D341Med (cell line): ENCODE results near the gene PRAC2.
"Not testable (repeated sequence)": the region's sequence is repeated elsewhere in the genome, so short reads cannot be mapped to it uniquely, and the experiment has no call there.

Experiments used
- DNase-seq: peaks from one replicate; pipeline ENCODE4 v3.0.0; 2012; ENCODE audit warnings: low spot score

The PRAC2 gene

GRCh38 chr17:48722915-48723422, at the start of gene PRAC2:
Gene PRAC2 (plus strand): TSS chr17:48723185. CDS start chr17:48724411, 1,226 bp downstream.
- DNase-seq, result no peak

DNA sequence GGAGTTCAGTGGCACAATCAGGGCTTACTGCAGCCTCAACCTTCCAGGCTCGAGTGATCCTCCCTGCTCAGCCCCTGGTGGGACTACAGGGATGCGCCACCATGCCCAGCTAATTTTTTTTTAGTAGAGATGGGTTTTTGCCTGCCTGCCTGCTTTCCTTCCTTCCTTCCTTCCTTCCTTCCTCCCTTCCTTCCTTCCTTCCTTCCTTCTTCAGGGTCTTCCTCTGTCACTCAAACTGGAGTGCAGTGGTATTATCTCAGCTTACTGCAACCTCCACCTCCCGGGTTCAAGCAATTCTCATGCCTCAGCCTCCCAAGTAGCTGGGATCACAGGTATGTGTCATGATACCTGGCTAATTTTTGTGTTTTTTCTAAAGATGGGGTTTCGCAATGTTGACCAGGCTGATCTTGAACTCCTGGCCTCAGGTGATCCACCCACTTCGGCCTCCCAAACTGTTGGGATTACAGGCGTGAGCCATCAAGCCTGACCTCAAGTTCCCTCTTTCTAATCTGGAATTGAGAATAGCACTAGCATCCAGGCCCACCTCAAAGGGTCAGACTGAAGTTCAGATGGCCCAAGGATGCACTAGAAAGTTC, 45.9 kb upstream of the PRAC2 start:
- DNase-seq, result no peak

DNA sequence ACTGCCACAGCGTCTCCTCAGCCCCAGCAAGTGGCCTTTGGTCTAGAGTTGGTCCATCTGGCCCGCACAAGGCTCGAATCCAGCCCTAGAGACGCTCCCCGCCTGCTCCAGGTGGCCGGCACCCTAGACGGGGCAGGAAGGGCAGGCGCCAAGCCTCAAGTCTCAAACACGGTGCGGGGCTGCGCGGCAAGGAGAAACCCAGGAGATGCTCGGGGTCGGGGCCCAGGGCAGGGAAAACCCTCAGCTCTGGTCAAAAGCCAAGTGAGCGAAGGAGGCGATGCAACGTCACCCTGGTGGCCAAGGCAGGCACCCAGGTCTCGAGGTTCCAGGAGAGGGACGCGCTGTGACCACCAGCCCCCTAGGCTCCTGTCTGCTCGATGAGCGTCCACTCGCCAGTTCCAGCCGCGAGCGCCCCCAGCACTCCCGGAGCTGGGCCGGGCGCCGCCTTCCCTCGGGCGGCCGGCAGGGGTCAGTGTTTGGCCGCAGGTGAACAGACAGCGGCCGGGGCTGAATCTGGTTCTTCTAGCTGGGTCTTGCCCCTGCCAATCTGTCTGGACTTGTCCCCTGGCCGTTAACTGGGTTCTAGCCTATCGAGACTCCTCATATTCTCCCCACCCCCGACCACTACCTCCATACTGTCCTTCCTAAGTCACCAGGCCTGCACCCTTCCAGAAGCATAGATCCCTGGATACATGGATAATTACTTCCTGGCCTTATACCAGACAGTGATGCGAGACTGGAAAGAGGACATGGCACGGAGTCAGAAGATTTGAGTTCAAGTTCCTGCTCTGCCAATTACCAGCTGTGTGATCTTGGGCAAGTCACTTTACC, 44.6 kb upstream of the PRAC2 start:
- DNase-seq, result peak; percentile 95

DNA sequence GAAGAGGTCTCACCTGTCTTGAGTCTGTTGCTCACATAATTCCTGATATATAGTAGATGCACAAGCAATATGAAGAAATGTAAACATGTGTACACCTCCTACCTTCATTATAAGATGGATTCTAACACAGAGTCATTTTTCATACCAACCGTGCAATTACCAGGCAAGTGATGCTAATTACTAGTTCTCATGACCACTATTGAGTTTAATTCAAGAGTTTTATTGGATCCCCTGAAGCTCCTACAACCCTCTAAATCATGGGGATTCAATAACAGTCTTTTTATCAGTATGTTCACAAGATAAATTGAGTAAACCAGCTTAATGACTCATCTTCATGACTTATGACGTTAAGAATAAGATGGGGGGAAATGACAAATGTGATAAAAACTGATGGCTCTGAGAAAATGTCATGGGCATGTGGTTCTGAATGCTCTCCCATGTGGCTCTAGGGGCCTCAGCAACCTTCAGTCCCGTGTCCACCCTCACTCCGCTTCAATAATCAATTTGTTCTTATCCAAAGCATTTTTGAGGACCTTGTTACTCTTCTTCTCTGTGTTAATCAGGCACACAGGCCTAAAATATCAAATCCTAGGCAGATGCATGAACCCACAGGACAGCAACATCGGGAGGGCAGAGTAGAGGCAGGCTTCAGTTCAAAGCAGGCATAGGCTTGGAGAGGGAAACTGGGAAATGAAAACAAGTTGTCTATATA, 43.4 kb upstream of the PRAC2 start:
- DNase-seq, result no peak

DNA sequence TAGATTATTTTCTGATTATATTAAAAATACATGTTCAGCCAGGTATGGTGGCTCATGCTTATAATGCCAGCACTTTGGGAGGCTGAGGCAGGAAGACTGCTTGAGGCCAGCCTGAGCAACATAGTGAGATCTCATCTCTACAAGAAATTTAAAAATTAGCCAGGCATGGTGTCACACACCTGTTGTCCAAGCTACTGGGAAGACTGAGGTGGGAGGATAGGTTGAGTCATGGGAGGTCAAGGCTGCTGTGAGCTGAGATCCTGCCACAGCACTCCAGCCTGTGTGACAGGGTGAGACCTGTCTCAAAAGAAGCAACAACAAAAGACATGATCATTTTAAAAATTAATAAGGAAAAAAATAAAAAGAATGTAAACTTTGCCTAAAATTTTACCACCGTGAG, 41.4 kb upstream of the PRAC2 start:
- DNase-seq, result no peak

DNA sequence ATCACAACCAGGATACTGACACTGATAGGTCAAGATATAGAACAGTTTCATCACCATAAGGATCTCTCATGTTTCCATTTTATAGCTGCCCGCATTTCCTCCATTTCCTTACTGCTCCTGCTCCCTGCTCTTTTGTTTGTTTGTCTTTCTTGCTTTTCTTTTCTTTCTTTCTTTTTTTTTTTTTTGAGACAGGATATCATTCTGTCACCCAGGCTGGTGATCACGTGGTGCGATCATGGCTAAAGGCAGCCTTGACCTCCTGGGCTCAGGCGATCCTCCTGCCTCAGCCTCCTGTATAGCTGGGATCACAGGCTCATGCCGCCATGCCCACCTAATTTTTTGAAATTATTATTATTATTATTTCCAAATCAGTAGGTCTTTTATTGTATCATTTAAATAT, 32.3 kb upstream of the PRAC2 start:
- DNase-seq, result no peak

DNA sequence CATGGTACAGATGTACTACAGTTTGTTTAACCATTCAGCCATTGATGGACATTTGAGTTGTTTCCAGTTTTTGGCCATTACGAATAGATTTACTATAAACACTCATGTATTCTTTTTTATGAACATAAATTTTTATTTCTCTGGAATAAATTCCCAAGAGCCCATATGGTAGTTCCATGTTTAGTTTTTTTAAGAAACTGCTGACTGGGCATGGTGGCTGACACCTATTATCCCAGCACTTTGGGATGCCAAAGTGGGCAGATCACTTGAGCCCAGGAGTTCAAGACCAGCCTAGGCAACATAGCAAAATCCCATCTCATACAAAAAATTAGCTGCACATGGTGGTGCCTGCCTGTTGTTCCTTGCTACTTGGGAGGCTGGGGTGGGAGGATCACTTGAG, 30.9 kb upstream of the PRAC2 start:
- DNase-seq, result no peak

DNA sequence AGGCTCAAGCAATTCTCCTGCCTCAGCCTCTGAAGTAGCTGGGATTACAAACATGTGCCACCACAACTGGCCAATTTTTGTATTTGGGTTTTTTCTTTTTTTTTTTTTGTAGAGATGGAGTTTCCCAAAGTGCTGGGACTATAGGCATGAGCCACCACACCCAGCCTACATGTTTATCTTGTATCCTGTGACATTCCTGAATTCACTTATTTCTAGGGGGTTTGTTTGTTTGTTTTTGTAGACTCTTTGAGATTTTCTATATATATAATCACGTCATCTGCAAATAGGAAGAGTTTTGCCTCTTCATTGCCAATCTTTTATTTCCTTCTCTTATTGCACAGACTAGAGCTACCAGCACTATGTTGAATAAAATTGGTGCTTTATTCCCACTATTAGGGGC, 29.8 kb upstream of the PRAC2 start:
- DNase-seq, result no peak

DNA sequence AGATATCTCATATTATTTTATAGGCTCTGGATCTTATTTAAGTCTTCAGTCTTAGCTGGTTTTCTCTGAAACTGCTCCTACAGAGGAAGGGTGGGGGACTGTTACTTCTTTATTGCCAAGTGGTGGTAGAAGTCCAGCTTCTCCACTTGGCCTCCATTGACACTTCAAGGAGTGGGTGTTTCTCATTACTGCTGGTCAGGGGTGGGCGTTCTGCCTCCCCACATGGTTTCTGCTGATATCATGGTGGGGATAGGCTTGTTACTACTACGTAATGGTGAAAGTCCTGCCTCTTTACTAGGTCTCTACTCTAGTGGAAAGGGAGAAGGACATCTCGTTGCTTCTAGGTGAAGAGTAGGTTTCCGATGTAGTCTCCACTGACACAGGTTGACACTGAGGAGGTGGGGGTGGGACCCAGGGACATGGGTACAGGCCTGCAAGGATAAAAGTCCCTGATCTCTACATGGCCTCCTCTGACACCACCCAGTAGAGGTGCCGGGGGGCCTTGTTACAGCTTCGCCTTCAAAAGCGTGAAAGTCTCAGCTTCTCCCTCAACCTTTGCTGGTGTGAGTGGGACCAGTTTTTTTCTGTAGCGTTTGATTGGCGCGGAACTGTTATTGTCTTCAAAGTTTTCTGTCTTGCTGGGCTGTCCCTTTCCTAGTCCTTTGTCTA, 21.0 kb upstream of the PRAC2 start:
- DNase-seq, result no peak

- DNase-seq, result no peak
Observed at GRCh38 chr17:48704361-48705248, 18.4 kb upstream of the PRAC2 start.

DNA sequence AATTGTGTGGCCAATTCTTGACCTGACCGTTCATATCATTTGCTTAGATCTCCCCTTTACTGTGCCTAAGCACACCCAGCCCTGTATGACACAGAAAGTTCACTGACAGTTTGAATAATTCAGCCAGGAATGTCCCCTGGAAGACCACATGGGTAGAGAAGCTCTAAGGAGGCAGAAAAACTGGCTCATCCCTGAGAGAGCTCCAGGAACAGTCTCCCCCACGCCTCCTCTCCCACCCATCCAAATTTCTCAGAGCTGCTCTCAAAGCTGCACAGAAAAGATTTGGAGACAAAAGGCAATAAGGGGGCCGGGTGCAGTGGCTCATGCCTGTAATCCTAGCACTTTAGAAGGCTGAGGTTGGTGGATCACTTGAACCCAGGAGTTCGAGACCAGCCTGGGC, 11.9 kb upstream of the PRAC2 start:
- no peak for DNase-seq

GRCh38 chr17:48715496-48716399, 7.2 kb upstream of the PRAC2 start:
- DNase-seq, result no peak

DNA sequence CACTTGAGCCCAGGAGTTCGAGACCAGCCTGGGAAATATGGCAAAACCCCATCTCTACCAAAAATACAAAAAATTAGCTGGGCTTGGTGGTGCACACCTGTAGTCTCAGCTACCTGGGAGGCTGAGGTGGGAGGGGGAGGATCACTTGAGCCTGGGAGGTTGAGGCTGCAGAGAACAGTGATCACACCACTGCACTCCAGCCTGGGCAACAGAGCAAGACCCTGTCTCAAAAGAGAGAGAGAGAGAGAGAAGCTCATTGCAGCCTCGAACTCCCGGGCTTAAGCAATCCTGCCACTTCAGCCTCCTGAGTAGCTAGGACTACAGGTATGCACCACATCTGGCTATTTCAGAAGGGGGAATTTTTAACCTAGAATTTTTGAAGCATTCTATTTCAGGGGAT, 6.4 kb upstream of the PRAC2 start:
- not testable (repeated sequence) for DNase-seq

- no peak for DNase-seq
Observed at GRCh38 chr17:48717367-48718226, 5.4 kb upstream of the PRAC2 start.

DNA sequence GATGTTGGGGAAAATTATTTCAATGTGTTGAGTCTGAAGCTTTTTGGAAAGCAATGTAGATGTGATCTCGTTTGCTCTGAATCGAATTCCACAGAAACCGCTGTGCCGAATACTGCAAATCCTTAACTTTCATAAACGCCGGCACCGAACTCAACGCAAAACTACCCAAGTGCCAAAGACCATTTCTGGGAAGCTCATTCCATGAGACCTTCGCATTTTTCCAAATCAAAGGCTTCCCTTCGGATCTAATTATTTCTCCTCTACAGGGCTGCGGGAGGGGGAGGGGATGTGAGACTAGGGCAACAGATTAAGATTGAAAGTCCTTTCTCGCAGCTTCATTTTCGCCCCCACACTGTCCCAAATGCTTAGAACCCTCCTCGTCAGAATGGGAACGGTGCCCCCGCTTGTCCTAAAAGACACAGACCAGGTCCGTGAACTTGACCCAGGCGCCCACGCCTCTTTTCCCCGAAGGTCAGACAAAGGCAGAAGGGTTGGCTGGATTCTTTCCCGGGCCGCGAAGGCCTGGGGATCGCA, 4.7 kb upstream of the PRAC2 start:
- DNase-seq, result no peak

GRCh38 chr17:48718761-48719641, 4.0 kb upstream of the PRAC2 start:
- DNase-seq, result no peak

- no peak for DNase-seq
Observed at GRCh38 chr17:48719642-48720265, 3.2 kb upstream of the PRAC2 start.
